GM18498 (cell line): ENCODE results near the gene PIPOX.

Experiments used
- ATAC-seq: cut with Tn5 transposase; IDR thresholded peaks from one replicate; pipeline ENCODE4 v1.9.1; 2021; ENCODE audit warnings: mild to moderate bottlenecking, moderate library complexity; ENCODE audit not compliant: unreplicated experiment

The PIPOX gene, protein sequence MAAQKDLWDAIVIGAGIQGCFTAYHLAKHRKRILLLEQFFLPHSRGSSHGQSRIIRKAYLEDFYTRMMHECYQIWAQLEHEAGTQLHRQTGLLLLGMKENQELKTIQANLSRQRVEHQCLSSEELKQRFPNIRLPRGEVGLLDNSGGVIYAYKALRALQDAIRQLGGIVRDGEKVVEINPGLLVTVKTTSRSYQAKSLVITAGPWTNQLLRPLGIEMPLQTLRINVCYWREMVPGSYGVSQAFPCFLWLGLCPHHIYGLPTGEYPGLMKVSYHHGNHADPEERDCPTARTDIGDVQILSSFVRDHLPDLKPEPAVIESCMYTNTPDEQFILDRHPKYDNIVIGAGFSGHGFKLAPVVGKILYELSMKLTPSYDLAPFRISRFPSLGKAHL

DNA sequence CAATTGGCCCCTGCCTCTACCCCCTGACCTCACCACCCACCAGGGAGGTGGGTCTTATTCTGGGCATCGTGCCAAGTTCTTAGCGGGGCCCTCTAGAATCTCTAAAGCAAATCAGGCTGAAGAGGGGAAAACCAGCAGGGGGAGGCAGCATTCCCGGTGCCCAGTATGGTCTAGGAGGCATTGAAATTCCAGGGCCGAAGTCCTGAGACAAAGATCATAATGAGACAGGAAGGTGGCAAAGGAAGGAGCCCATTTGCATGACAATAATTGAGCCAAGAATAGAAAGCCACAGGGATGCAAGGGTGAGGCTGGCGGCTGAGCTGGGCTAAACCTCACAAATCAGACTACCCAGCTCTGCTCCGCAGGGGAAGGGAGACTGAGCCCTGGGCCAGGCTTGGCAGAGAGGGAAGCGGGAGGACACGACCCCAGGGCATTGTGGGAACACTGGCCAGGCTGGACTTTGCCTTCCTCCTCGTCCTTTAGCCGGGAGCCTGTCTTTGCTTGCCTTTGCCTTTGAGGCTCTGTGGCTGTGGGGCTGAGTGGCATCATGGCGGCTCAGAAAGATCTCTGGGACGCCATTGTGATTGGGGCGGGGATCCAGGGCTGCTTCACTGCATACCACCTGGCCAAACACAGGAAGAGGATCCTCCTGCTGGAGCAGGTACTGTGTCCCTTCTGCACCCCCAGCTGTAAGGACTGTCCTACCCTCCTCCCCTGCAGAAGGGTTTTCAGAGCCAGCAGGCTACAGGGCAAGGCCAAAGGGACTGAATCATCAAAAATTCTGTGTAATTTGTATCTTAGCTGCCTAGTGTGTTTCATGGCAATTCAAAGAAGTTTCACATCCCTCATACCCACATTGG, at the start of gene PIPOX:
Gene PIPOX (plus strand): TSS at position 463 of the 860 bp plus-strand sequence. CDS start 85 bp downstream, at position 548.
- ATAC-seq, result no peak

DNA sequence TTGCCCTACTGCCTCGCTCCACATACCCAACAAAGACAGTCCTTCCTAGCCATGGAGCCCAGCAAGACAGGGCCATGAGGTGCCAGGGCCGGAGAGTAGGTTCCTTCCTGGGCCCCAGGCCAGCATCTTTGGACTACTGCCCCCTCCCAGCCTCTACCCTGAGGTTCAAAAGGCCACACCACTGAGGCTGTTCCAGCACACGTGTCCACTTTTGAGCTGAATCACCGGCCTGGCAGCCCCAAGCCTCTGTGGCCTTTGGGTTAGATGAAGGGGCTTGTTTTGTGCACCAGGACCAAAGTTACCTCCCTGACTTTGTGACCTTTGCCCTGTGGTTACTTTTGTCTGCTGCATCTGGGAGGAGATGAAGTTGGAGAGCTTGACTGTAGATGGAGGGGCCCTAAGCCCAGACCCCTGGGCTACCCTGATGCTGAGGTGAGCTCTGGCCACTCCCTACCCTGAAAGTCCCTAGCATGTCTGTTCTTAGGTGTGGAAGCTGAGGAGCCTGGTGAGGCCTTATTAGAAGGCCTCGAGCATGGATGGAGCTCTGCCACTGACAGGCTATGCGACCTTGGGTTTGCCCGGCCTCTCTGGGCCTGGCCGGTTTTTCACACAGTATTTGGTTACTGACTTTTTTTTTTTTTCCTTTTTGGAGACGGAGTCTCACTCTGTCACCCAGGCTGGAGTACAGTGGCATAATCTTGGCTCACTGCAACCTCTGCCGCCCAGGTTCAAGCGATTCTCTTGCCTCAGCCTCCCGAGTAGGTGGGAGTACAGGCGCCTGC, 49.1 kb upstream of the PIPOX start:
- no peak for ATAC-seq

DNA sequence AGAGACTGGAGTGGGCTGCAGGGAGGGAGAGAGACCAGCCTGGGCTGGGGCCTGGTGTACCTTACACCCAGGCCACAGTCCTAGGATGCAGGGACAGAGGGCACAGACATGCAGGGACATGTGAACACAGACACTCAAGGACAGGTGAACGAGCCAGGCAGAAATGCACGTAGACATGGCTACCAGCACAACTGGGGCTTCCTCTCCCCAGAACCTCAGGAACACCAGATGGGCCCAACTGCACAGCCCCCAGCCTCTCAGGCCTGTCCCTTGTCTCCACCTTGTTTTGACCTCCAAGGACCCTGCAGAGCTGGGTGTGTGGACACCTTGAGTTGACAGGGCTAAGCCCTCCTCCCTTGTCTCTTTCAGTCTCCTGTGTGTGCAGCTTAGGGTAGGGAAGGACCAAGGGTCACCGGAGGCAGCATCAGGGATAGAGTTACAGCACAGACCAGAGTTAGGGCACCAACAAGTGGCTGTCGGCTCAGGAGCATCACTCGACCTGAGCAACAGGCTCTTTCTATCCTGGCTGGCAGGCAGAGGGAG, 46.3 kb upstream of the PIPOX start:
- ATAC-seq, result no peak

DNA sequence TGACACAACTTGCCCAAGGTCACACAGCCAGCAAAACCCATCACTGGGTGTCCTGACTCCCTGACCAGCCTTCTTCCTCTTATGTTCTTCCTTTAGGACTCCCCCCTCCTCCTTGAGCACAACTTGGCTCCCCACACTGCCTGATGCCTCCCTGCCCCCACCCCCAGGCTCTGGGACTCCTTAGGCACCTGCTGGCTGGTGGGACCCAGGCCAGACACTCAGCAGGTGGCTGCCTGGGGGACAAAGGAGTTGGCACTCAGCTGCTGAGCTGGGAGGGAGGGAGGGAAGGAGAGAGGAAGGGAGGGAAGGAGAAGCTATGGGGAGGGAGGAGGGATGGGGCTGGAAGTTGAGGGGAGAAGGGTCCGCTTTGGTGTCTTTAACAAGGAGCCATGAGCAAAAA, 45.1 kb upstream of the PIPOX start:
- no peak for ATAC-seq

DNA sequence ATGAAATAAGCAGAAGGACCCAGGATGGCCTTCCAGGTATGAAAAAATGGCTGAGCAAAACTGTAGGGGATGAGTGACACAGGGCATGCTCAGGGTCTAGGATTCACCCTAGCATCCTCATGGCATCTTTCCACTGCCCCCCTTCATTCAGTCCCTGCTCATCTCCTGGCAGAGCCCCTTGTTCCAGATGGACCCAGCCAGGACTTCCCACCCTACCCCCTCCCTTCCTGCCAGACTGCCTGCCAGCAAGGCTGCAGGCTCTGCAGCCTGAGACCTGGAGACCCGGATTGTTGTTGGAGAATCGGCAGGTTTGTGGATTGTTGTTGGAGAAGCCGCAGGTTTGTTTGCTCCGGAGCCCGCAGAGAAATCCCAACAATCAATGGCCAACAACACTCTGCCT, 43.7 kb upstream of the PIPOX start:
- ATAC-seq, result no peak

DNA sequence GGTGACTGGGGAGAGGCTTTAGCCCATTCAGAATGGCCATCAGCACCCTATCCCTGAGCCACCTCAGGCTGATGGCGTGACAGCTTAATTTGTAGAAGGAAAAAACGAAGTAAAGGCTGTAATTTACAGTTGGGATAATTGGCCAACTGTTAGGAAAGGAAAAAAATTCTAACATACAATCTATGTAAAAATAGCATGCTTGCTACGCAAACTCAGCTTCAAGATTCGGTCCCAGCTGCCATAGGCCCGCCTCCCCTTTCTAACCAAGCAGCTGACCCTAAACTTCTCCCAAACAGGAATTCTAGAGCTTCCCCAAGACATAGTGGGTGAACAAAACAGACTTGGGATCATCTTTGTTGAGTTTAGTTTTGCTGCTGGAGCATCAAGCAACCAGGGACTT, 42.0 kb upstream of the PIPOX start:
- ATAC-seq, result no peak

DNA sequence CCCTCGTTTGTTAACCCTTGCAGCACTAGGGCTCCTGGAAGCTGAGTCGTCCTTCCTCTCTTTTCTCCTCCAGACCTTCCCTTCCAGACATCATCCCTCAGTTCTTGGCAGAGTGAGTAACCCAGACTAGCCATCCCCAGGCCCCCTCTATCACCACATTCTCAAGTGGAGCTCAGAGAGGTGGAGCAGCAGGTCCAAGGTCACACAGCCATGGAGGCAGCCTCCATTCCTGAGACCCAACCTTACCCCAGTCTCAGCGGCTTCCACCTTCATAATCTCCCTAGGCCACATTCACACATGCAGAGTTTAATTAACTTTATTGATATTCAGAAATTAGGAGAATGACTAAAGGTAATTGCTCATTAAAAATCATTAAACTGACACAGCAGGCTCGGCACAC, 40.1 kb upstream of the PIPOX start:
- no peak for ATAC-seq

DNA sequence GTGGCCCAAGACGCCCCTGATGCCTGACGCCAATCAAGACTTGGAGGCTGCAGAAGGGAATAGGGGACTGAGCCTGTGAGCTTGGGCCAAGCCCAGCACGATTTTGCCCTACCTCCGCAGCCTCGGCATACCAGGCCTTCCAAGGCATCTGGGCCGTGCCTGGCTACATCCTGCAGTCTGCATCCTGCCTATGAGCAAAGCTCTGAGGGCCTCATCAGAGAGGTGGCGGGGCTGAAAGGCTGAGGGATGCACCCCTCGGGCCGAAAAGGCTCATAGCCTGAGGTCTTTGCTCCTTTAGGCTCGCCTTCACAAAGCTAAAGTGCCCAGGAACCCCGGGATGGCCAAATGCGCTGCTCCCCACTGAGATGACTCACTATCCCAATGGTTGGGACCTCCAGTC, 39.7 kb upstream of the PIPOX start:
- no peak for ATAC-seq

DNA sequence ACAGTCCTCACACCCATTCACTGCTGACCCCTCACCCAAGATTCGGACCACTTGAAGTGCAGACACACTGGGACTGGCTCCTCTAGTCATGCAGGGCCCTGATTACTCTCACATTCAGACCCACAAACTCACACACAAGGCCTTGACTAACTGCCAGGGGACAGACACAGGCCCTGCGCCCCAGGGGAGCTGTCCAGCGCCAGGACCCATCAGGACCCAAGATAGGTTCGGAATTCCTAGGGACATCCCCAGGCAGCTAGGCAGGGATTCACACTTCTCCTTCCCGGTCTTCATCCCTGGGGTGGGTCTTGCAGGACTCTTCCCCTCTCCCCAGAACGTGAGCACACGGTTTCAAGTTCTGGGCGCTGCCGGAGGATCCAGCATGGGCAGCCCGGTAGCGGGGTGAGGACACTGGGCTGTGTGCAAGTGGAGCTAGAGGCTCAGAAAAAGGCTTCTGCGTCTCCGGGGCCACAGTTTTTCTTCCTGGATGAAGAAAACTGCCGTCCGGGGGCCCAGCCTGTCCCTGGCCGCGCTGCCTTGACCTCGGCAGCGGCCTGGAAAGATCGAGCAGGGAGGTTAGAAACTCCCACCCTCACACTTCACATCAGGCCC, 38.8 kb upstream of the PIPOX start:
- ATAC-seq, result no peak

DNA sequence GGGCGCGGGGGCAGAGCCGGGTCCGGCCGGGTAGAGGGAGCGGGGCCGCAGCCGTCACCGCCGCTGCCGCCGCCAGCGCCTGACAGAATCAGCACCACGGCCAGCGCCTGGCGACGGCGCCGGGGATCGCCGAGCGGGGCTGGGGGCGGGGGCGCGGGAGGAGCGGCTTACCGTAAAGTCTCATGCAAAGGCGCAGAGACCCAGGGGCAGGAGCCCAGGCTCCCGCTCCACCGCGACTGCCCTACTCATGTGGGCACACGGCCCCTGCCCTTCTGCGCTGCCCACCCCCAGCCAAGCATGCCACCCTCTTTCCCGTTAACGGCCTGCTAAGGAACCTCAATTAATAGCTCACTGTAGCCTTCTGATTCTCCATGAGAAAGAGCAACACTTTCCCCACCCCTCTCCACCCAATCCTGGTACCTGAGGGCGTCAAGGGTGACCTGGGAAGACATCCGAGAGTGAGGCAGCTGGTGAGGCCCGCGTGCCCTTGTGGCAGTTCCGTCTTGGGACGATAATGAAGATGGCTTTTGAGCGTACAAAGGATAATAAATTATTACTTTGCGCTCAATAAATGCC, 36.9 kb upstream of the PIPOX start, which contains the start of gene SEZ6:
Gene SEZ6 (minus strand): TSS at position 98 of the 576 bp plus-strand sequence. CDS start 164 bp downstream, outside the sequence.
- no peak for ATAC-seq

DNA sequence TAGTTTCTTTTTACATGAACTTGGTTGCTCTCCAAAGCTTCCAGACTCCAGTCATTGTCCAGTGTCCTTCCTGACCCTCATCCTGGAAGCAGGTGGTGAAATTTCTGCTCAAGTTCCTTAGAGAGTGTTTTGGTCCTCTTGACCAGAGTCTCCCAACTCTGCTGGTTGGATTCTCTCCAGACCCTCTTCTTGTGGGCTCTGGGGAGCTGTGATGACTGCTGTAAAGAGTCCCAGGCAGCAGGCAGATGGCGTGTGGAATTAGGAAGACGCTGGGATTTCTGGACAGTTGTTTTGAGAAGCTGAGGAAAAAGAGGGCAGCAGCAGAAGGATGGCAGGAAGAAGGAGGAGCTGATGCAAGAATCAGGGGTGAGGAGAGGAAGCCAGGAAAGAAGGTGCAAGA, 35.5 kb upstream of the PIPOX start:
- no peak for ATAC-seq

DNA sequence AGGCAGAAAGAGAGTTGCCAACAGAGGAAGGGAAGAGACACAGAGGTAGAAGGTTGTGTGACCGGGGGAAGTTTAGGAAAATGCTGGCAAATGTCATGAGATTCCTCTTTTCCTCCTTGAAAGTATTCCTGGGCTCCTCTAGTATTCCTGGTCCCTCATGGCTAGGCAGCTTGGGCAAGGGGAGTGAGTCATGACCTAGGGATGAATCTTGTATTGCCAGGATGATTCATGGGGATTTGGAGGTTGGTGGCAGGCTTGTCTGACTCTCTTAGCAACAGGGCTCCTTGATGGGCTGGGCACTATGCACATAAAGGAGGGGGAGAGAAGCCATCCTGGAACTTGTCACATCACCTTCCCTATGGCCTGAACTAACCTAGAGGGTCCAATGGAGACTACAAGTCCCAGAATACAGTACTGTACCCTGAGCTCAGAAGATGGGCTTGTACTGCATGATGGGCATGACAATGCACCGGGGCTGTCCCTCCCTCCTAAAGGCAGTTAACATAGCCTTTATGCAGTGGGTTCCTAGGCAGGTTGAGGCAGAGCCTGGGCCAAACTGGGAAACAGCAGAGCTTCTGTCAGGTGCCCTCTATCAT, 35.0 kb upstream of the PIPOX start:
- ATAC-seq, result no peak

DNA sequence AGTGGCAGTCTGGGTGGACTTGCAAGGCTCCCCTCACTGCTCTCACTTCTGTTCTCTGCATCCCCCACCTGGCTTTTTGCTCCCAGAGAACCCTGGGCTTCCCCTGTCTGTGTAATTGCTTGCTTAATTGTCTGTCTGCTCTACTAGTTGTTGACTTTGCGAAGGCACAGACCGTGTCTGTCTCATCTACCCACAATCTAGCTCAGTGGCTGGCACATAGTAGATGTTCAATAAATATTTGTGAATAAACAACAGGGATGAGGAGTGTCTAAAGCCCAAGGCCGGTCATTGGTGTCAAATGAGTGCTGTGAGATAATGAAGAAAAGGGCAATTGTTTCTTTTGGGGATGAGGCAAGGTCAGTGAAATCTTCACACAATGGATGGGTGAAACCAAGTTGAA, 34.4 kb upstream of the PIPOX start:
- ATAC-seq, result no peak

DNA sequence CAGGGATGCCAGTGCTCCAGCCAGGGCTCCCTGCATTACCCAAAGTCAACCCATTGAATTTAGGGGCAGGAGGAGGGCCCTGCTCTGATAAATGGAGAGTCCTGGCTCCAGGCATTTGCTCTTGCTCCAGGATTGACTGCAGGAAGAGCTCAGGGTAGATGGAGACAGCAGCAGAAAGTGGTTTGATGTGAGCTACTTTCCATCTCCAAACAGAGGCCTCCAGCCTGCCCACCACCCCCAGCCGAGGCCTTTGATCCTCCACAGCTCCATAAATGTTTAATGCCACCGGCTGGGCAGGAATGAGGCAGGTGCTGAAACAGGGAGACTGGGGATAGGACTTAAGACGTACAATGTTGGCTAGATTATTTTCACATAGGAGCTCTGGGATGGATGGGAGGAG, 32.8 kb upstream of the PIPOX start:
- ATAC-seq, result no peak

DNA sequence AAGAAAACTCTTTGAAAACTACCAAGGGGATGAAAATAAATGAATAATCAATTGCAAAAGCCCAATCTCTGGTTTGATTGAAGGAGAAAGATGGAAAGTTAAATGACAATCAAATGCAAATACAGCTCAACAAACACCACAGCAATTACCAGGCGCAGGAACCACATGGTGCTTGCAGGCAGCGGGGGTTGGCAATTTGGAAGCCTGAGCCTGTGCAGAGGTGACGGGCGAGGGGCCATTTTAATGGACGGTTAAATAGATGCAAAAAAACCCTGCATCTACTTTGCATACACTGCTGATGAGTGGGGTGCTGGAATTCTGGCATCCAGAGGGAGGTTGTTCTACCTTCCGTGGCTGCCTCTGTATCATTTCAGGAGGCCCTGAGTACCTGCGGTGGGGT, 32.4 kb upstream of the PIPOX start:
- no peak for ATAC-seq

DNA sequence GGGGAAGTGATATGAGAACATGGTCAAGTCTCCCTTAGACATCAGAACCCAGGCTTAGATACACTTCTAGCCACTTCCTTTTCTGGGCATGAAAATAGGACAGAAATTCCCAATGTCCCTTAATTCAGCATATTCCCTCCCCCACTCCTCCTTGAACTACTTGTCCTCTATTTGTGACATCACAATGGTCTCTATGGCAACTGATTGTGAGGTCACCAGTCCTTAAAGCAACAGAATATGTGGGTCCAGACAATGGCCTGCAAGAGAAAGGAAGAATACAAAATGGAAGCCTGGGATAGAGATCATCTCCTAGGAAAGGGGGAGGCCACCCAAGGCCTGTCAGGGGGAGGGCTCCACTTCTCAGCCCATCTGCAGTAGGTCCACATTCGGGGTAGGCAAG, 30.4 kb upstream of the PIPOX start:
- no peak for ATAC-seq

DNA sequence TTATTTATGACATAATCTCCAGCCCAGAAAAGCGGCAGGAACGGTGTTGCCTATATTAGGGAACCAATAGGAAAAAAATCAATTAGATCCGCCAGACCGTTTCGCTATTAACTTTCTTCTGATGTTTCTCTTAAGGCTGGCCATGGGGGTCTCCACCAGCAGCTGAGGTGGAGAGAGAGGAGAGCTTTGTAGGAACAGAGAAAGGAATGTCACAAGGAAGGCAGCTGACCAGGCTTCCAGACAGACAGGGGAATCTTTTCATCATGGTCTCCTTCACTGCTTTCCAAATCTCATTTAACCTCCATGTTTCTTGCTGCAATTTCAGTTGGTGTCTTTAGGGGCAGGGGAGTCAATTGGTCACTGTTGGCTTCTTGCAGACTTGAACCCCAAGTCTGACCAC, 28.2 kb upstream of the PIPOX start:
- ATAC-seq, result no peak

DNA sequence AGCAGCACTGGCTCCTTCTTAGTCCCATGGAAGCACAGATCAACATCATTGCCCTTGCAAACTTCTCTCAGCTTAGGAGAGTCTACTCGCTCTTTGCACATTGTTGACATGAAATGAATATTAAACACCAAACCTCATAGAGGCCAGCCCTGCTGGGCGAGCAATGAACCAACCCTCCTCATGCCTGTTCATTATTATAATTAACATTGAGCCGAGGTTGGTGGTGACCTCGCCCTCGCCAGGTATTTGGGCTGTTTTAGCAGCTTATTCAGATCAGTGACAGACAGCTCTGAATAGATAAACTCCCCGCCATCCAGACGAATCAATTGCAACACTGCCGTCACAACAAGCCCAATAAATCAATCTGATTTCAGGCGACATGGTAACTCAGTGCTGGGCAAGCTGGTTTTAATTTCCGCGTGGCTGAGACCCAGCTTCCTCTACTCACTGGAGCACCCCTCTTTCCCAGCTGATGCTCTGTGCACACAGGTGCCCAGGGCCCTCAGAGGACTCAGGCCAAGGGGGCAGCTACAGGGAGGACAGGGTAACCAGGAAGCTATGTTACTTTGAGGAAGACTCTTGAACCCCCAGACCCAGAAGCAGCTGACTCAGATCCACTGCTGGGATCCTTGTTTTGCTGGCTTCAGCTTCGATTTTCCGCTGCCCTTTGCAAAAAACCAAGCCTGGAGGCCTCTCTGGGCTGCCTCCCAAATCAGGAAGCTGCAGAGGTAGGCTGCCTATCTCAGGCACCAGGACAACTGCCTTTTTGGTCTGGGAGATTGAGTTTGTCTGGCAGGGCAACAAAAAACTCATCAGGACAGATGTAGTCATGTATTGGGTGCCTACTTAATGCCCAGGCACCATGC, 26.4 kb upstream of the PIPOX start:
- ATAC-seq, result no peak
